ENCODE measurements around the gene AUH. TPM values are rescaled to one million over a fixed set of nuclear protein-coding genes. Genes with fewer than 3 reads are reported as not detected.

The AUH gene
- total and polyA plus RNA-seq, 10 of the 15 experiments (the other 5 are each of a cell fraction or from before 2014, with no cell fraction given), result 1.7 to 7.3 (median 4.6) TPM

DNA sequence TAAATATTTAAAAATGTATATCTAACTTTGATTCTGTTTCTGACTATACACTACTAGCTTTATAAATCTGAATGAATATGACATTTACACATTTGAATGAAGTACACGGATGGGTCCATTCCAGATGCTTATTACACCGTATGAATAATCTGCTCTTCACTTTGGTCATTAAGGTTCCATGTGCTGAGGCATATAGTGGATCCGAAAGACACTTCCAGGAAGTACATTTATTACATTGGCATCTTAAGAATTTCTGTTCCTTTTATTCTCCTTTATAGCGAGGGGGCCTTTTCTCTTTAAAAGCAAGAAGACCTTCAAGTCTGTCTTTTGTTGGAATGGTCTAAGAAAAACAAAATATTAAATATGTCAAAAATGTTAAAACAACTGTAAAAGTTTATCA is 147.6 kb downstream of the AUH start:
- no peak for ATAC-seq
- RAD21 ChIA-PET (ENCODE audit: unreplicated experiment), result no interaction called here
- in situ Hi-C loops (cut with MboI) (no loop called here), intact Hi-C loops (cut with micrococcal nuclease; ENCODE audit: unreplicated experiment) (no loop called here)
- BruUV-seq (replicated peaks), result no TSS peak
- Histone ChIP-seq H2AFZ (ENCODE audit: control insufficient read depth, low read depth, low read length) (no peak overlapping the region), H3K27ac (ENCODE audit: control insufficient read depth, insufficient read depth) (no peak overlapping the region), H4K20me1 (ENCODE audit: control insufficient read depth, insufficient read depth) (no peaks in the 10 kb centered on the region), H3K4me3 (no peak overlapping the region), H3K9ac (ENCODE audit: control insufficient read depth, insufficient read depth, low read length) (no peak overlapping the region), H3K4me2 (ENCODE audit: control insufficient read depth, insufficient read depth) (no peak overlapping the region), H3K4me1 (ENCODE audit: control insufficient read depth, insufficient read depth, low read length) (peaks cover 5% of the 10 kb centered on the region), H3K79me2 (ENCODE audit: control insufficient read depth, insufficient read depth, low read length) (no peaks in the 10 kb centered on the region), H3K36me3 (ENCODE audit: control insufficient read depth in 2 of 2, insufficient read depth in 2 of 2, low read length in 1 of 2) (no peaks in the 10 kb centered on the region), H3K9me3 (replicated peaks; ENCODE audit: control insufficient read depth, insufficient read depth, low read length) (no peaks in the 10 kb centered on the region; the same call in 2 of the 3 replicates), H3K27me3 (replicated peaks in 1 of 2; ENCODE audit: control insufficient read depth in 2 of 2, insufficient read depth in 2 of 2, low read length in 1 of 2) (no peaks in the 10 kb centered on the region)
- WGBS (ENCODE audit: insufficient coverage, insufficient replicate concordance, low lambda C conversion rate, missing lambda C conversion rate), result 94% methylated on average over 4 of the region's 4 CpGs
- FAIRE-seq, result no peak
- POLR2A ChIA-PET, result no interaction called here
- CTCF ChIA-PET, result no interaction called here
- no peak for DNase-seq (ENCODE audit: low read depth, low spot score)
- SMC1A ChIA-PET (ENCODE audit: uncharacterized antibody, unreplicated experiment), result no interaction called here
- TF ChIP-seq CREM (IDR thresholded peaks at IDR 0.05; ENCODE audit: low read depth), result no peak
- no peak for TF ChIP-seq ZBTB4 (CRISPR knock-in tag; IDR thresholded peaks at IDR 0.05)
- TF ChIP-seq POLR2A (IDR thresholded peaks at IDR 0.05; ENCODE audit: low read depth, low read length), result no peak
- no peak for TF ChIP-seq TCF3 (IDR thresholded peaks at IDR 0.05; ENCODE audit: borderline replicate concordance, insufficient read depth, low read depth, low read length)
- no peak for TF ChIP-seq CBX5 (IDR thresholded peaks at IDR 0.05; ENCODE audit: low read depth)
- no peak for TF ChIP-seq E4F1 (IDR thresholded peaks at IDR 0.05; ENCODE audit: borderline replicate concordance, partially characterized antibody)
- TF ChIP-seq ETV6 (conservative IDR thresholded peaks at IDR 0.05 in 1 of 2, IDR thresholded peaks at IDR 0.05 in 1 of 2; ENCODE audit: borderline replicate concordance in 1 of 2, low read depth in 1 of 2), result no peak
- no peak for TF ChIP-seq EP300 (IDR thresholded peaks at IDR 0.05; ENCODE audit: borderline replicate concordance in 1 of 2, control insufficient read depth in 1 of 2, low read depth in 2 of 2, low read length in 2 of 2)
- no peak for TF ChIP-seq BHLHE40 (IDR thresholded peaks at IDR 0.05; ENCODE audit: borderline replicate concordance in 1 of 2, low read depth in 2 of 2, low read length in 1 of 2)
- TF ChIP-seq ZNF622 (IDR thresholded peaks at IDR 0.05), result no peak
- TF ChIP-seq, protein P1, sequence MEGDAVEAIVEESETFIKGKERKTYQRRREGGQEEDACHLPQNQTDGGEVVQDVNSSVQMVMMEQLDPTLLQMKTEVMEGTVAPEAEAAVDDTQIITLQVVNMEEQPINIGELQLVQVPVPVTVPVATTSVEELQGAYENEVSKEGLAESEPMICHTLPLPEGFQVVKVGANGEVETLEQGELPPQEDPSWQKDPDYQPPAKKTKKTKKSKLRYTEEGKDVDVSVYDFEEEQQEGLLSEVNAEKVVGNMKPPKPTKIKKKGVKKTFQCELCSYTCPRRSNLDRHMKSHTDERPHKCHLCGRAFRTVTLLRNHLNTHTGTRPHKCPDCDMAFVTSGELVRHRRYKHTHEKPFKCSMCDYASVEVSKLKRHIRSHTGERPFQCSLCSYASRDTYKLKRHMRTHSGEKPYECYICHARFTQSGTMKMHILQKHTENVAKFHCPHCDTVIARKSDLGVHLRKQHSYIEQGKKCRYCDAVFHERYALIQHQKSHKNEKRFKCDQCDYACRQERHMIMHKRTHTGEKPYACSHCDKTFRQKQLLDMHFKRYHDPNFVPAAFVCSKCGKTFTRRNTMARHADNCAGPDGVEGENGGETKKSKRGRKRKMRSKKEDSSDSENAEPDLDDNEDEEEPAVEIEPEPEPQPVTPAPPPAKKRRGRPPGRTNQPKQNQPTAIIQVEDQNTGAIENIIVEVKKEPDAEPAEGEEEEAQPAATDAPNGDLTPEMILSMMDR (IDR thresholded peaks at IDR 0.05 in 2 of 3, conservative IDR thresholded peaks at IDR 0.05 in 1 of 3; ENCODE audit: control insufficient read depth in 2 of 3, extremely low read depth in 1 of 3, insufficient read depth in 1 of 3, low read depth in 3 of 3, low read length in 3 of 3), result no peak
- TF ChIP-seq CHD4 (IDR thresholded peaks at IDR 0.05), result no peak
- TF ChIP-seq STAT1 (conservative IDR thresholded peaks at IDR 0.05), result no peak
- no peak for TF ChIP-seq TAF1 (IDR thresholded peaks at IDR 0.05; ENCODE audit: borderline replicate concordance, low read depth, low read length)
- TF ChIP-seq KLF5 (IDR thresholded peaks at IDR 0.05; ENCODE audit: partially characterized antibody), result no peak
- TF ChIP-seq YY1 (IDR thresholded peaks at IDR 0.05; ENCODE audit: low read depth, low read length), result no peak
- TF ChIP-seq POLR2AphosphoS5 (IDR thresholded peaks at IDR 0.05; ENCODE audit: low read length), result no peak
